SK-N-SH treated with all-trans-retinoic acid at 6 μM for 48 hours (cell line): ENCODE results near the gene EYA4.

ENCODE experiments used
- ATAC-seq: fragments of 200-7000 bp; cut with Tn5 transposase; 3 replicates; pipeline ENCODE4 v1.9.1; 2020; ENCODE audit warnings: mild to moderate bottlenecking, moderate library complexity
- ARNTL ChIP-seq: fragments of 450-650 bp; formaldehyde crosslinking; IDR thresholded peaks from 2 replicates; pipeline ENCODE4 v1.5.0; 2020; ENCODE audit warnings: low read depth, mild to moderate bottlenecking, moderate library complexity, borderline replicate concordance
- BACH2 ChIP-seq: fragments of 250-450 bp; sonication (Bioruptor Pico); IDR thresholded peaks from 2 replicates; pipeline ENCODE4 v1.9.0; 2021; ENCODE audit warnings: mild to moderate bottlenecking, borderline replicate concordance
- CREB5 ChIP-seq: fragments of 250-450 bp; sonication (Bioruptor Pico); IDR thresholded peaks from 2 replicates; pipeline ENCODE4 v1.5.1; 2020; ENCODE audit warnings: low read depth, mild to moderate bottlenecking, moderate library complexity
- CSDC2 ChIP-seq: fragments of 250-450 bp; sonication (Bioruptor Pico); IDR thresholded peaks from 2 replicates; pipeline ENCODE4 v1.5.0; 2020; ENCODE audit warnings: mild to moderate bottlenecking, moderate library complexity
- CSRNP3 ChIP-seq: fragments of 250-450 bp; sonication (Bioruptor Pico); IDR thresholded peaks from 2 replicates; pipeline ENCODE4 v1.5.1; 2021; ENCODE audit warnings: mild to moderate bottlenecking, moderate library complexity
- GLIS3 ChIP-seq: fragments of 250-450 bp; sonication (Bioruptor Pico); IDR thresholded peaks from 2 replicates; pipeline ENCODE4 v1.5.0; 2020; ENCODE audit warnings: mild to moderate bottlenecking, moderate library complexity
- ISL1 ChIP-seq: fragments of 250-450 bp; sonication (Bioruptor Pico); IDR thresholded peaks from 2 replicates; pipeline ENCODE4 v2.1.2; 2022; ENCODE audit warnings: mild to moderate bottlenecking, moderate library complexity
- OSR1 ChIP-seq: fragments of 250-450 bp; sonication (Bioruptor Pico); IDR thresholded peaks from 2 replicates; pipeline ENCODE4 v1.8.0; 2022; ENCODE audit warnings: moderate library complexity, mild to moderate bottlenecking, inconsistent platforms
- PATZ1 ChIP-seq: fragments of 250-450 bp; sonication (Bioruptor Pico); IDR thresholded peaks from 2 replicates; pipeline ENCODE4 v1.8.0; 2020; ENCODE audit warnings: mild to moderate bottlenecking, moderate library complexity, borderline replicate concordance
- POU6F1 ChIP-seq: fragments of 250-450 bp; sonication (Bioruptor Pico); IDR thresholded peaks from 2 replicates; pipeline ENCODE4 v1.8.0; 2021; ENCODE audit warnings: low read depth, mild to moderate bottlenecking, moderate library complexity, borderline replicate concordance
- PPARA ChIP-seq: fragments of 250-450 bp; sonication (Bioruptor Pico); IDR thresholded peaks from 2 replicates; pipeline ENCODE4 v1.5.0; 2020; ENCODE audit warnings: mild to moderate bottlenecking, borderline replicate concordance
- RARB ChIP-seq: fragments of 250-450 bp; sonication (Bioruptor Pico); IDR thresholded peaks from 2 replicates; pipeline ENCODE4 v1.8.0; 2021; ENCODE audit warnings: mild to moderate bottlenecking, moderate library complexity
- SNAI2 ChIP-seq: fragments of 250-450 bp; sonication (Bioruptor Pico); IDR thresholded peaks from 2 replicates; pipeline ENCODE4 v1.5.0; 2020; ENCODE audit warnings: mild to moderate bottlenecking, moderate library complexity
- TSHZ2 ChIP-seq: fragments of 250-450 bp; sonication (Bioruptor Pico); IDR thresholded peaks from 2 replicates; pipeline ENCODE4 v1.5.0; 2020; ENCODE audit warnings: mild to moderate bottlenecking, moderate library complexity
- ZC3H10 ChIP-seq: fragments of 250-450 bp; sonication (Bioruptor Pico); IDR thresholded peaks from 2 replicates; pipeline ENCODE4 v1.5.1; 2021; ENCODE audit warnings: mild to moderate bottlenecking, moderate library complexity
- ZFP3 ChIP-seq: fragments of 250-450 bp; sonication (Bioruptor Pico); IDR thresholded peaks from 2 replicates; pipeline ENCODE4 v1.5.0; 2020; ENCODE audit warnings: mild to moderate bottlenecking, moderate library complexity
- ZNF565 ChIP-seq: fragments of 450-650 bp; formaldehyde crosslinking; conservative IDR thresholded peaks from 2 replicates; pipeline ENCODE4 v1.5.0; 2020; ENCODE audit warnings: low read depth, mild to moderate bottlenecking, moderate library complexity
- ZNF8 ChIP-seq: fragments of 450-650 bp; formaldehyde crosslinking; IDR thresholded peaks from 2 replicates; pipeline ENCODE4 v1.5.0; 2020; ENCODE audit warnings: mild to moderate bottlenecking, moderate library complexity

Gene EYA4

GRCh38 chr6:133314947-133315346 is 73.8 kb downstream of the EYA4 start:
- no peak for ATAC-seq
- TF ChIP-seq TSHZ2 (CRISPR knock-in tag) (no peak), ZNF565 (CRISPR knock-in tag) (no peak), CSRNP3 (CRISPR knock-in tag) (no peak), RARB (CRISPR knock-in tag) (no peak), ZNF8 (no peak), ZC3H10 (CRISPR knock-in tag) (no peak), SNAI2 (CRISPR knock-in tag) (no peak), POU6F1 (CRISPR knock-in tag) (no peak), CSDC2 (no peak), PPARA (CRISPR knock-in tag) (no peak), PATZ1 (no peak), GLIS3 (CRISPR knock-in tag) (no peak), ISL1 (CRISPR knock-in tag) (no peak), BACH2 (CRISPR knock-in tag) (no peak), ARNTL (CRISPR knock-in tag) (no peak), OSR1 (CRISPR knock-in tag) (no peak), CREB5 (CRISPR knock-in tag) (no peak)

GRCh38 chr6:133315811-133316210 is 74.7 kb downstream of the EYA4 start:
- ATAC-seq, result no peak
- no peak for TF ChIP-seq ZC3H10 (CRISPR knock-in tag)
- TF ChIP-seq CSRNP3 (CRISPR knock-in tag), result no peak
- TF ChIP-seq PATZ1, result no peak
- no peak for TF ChIP-seq ZFP3 (CRISPR knock-in tag)
- TF ChIP-seq OSR1 (CRISPR knock-in tag), result no peak
